Keratinocyte (primary cell): Measurements from ENCODE around the gene KNCN. TPM values are rescaled to one million over a fixed set of nuclear protein-coding genes. Genes with fewer than 3 reads are reported as not detected.

Source experiments
- DNase-seq: peaks from one replicate; pipeline ENCODE4 v3.0.0-alpha.2; 2011; ENCODE audit warnings: low read depth, missing footprints, low spot score
- FAIRE-seq: peaks from 2 replicates; lab custom pipeline; 2011; peaks lifted over from hg19 to GRCh38; lab: Jason Lieb, UNC
- H2AFZ ChIP-seq: 2 replicates; pipeline ENCODE4 v1.6.0; 2012; ENCODE audit warnings: low read length, control low read depth, inconsistent platforms; ENCODE audit not compliant: control insufficient read depth
- H3K27ac ChIP-seq: 2 replicates; pipeline ENCODE4 v1.5.1; 2011; ENCODE audit warnings: low read length; ENCODE audit not compliant: control insufficient read depth, insufficient read depth
- H3K27me3 ChIP-seq: 3 replicates; pipeline ENCODE4 v1.6.0; 2011; ENCODE audit warnings: low read length; ENCODE audit not compliant: control insufficient read depth, insufficient read depth; ENCODE audit errors: extremely low read depth
- H3K36me3 ChIP-seq, 2 experiments: 2 replicates in 1 of 2; 3 replicates in 1 of 2; pipeline ENCODE4 v1.5.1; 2011; ENCODE audit warnings: low read length in 2 of 2, mild to moderate bottlenecking in 1 of 2; ENCODE audit not compliant: control insufficient read depth in 2 of 2, insufficient read depth in 2 of 2; ENCODE audit errors: extremely low read depth in 1 of 2
- H3K4me1 ChIP-seq: 3 replicates; pipeline ENCODE4 v1.5.1; 2011; ENCODE audit warnings: low read length; ENCODE audit not compliant: control insufficient read depth, insufficient read depth; ENCODE audit errors: extremely low read depth
- H3K4me2 ChIP-seq: 3 replicates; pipeline ENCODE4 v1.6.0; 2011; ENCODE audit warnings: low read depth, low read length; ENCODE audit not compliant: control insufficient read depth, insufficient read depth; ENCODE audit errors: extremely low read depth
- H3K4me3 ChIP-seq, 3 experiments: fragments of 200-600 bp in 1 of 3; sonication (generic) in 1 of 3; 2 replicates in 2 of 3; 3 replicates in 1 of 3; pipeline ENCODE4 v1.5.1; 2011 to 2016; ENCODE audit warnings: low read length in 3 of 3, mild to moderate bottlenecking in 3 of 3, control low read depth in 2 of 3, inconsistent platforms in 1 of 3, low read depth in 1 of 3, mixed read lengths in 1 of 3, mixed run types in 1 of 3, moderate library complexity in 1 of 3; ENCODE audit not compliant: control insufficient read depth in 2 of 3, insufficient read depth in 2 of 3; ENCODE audit errors: extremely low read depth in 1 of 3
- H3K79me2 ChIP-seq: 2 replicates; pipeline ENCODE4 v1.6.0; 2012; ENCODE audit warnings: low read length; ENCODE audit not compliant: control insufficient read depth, insufficient read depth
- H3K9ac ChIP-seq: 3 replicates; pipeline ENCODE4 v1.6.0; 2011; ENCODE audit warnings: low read length; ENCODE audit not compliant: control insufficient read depth, insufficient read depth; ENCODE audit errors: extremely low read depth
- H3K9me1 ChIP-seq: 3 replicates; pipeline ENCODE4 v1.6.0; 2011; ENCODE audit warnings: low read length; ENCODE audit not compliant: control insufficient read depth, insufficient read depth; ENCODE audit errors: extremely low read depth
- H3K9me3 ChIP-seq: 2 replicates; pipeline ENCODE4 v1.5.1; 2012; ENCODE audit warnings: low read depth, low read length; ENCODE audit not compliant: control insufficient read depth
- H4K20me1 ChIP-seq: 3 replicates; pipeline ENCODE4 v1.6.0; 2011; ENCODE audit warnings: low read length; ENCODE audit not compliant: control insufficient read depth, insufficient read depth; ENCODE audit errors: extremely low read depth
- CTCF ChIP-seq, 3 experiments: IDR thresholded peaks in 1 of 3; conservative IDR thresholded peaks in 1 of 3; optimal IDR thresholded peaks in 1 of 3; 2 replicates in 2 of 3; 3 replicates in 1 of 3; pipeline versions ENCODE3 to v1.5.1; 2011; ENCODE audit warnings: low read length in 3 of 3, mild to moderate bottlenecking in 3 of 3, moderate library complexity in 2 of 3, control low read depth in 1 of 3, inconsistent platforms in 1 of 3; ENCODE audit not compliant: insufficient read depth in 2 of 3; ENCODE audit errors: extremely low read depth in 1 of 3
- EZH2 ChIP-seq: IDR thresholded peaks from one replicate; pipeline ENCODE4 v1.6.1; 2012; ENCODE audit warnings: inconsistent platforms, mild to moderate bottlenecking, low read length, moderate library complexity
- dilution Hi-C: fragments of 300-500 bp; cut with MboI; formaldehyde crosslinking; loops from one replicate; pipeline ENCODE4 v1.7.0; 2020; ENCODE audit warnings: low sequenced_read_pairs; ENCODE audit not compliant: extremely low pct_ligation_motif_present
- polyA plus RNA-seq, 5 experiments: library from polyadenylated mRNA; depleted of rRNA in 3 of 5; stranded (reverse) in 3 of 5; stranded (forward) in 1 of 5; unstranded in 1 of 5; fragments of >200 nt; gene quantifications; 1 replicate in 1 of 5; 2 replicates in 3 of 5; 3 replicates in 1 of 5; pipeline versions ENCODE4 v1.2.1 to v1.2.3, GENCODE V29; 2011 to 2012; ENCODE audit warnings: missing spikeins in 2 of 5, low read depth in 1 of 5, low replicate concordance in 1 of 5

Gene KNCN
- polyA plus RNA-seq, 1 donor (not counting 4 experiments of a cell fraction or from before 2014, with no cell fraction given), result not detected

GRCh38 chr1:46558966-46559365, 7.5 kb upstream of the KNCN start:
- Histone ChIP-seq H3K27me3 (no peaks in the 10 kb centered on the region), H3K27ac (no peak overlapping the region), H3K9me1 (no peaks in the 10 kb centered on the region), H3K4me1 (peaks cover 16% of the 10 kb centered on the region), H3K4me3 (no peak overlapping the region), H4K20me1 (no peaks in the 10 kb centered on the region), H3K9ac (no peak overlapping the region), H3K4me2 (no peak overlapping the region), H3K79me2 (no peaks in the 10 kb centered on the region), H2AFZ (no peak overlapping the region), H3K36me3 (peaks cover 12 to 37% of the 10 kb centered on the region in 2 experiments), H3K9me3 (no peaks in the 10 kb centered on the region)
- TF ChIP-seq CTCF (optimal IDR thresholded peaks at IDR 0.05 in 1 of 3, IDR thresholded peaks at IDR 0.05 in 1 of 3, conservative IDR thresholded peaks at IDR 0.05 in 1 of 3; ENCODE audit: extremely low read depth in 1 of 3, insufficient read depth in 2 of 3, low read length in 3 of 3) (no peak), EZH2 (no peak)
- no peak for DNase-seq
- FAIRE-seq, result no peak
- dilution Hi-C loops, result no loop called here

- H3K4me1 ChIP-seq, result peaks cover 16% of the 10 kb centered on the region
- H3K36me3 ChIP-seq, result peaks cover 12 to 36% of the 10 kb centered on the region in 2 experiments
- TF ChIP-seq CTCF (optimal IDR thresholded peaks at IDR 0.05 in 1 of 3, IDR thresholded peaks at IDR 0.05 in 1 of 3, conservative IDR thresholded peaks at IDR 0.05 in 1 of 3; ENCODE audit: extremely low read depth in 1 of 3, insufficient read depth in 2 of 3, low read length in 3 of 3), result no peak
- no peak for TF ChIP-seq EZH2
- no peak overlapping the region for H3K4me3 ChIP-seq
- DNase-seq (no peak), FAIRE-seq (no peak)
- dilution Hi-C loops, result no loop called here
- H3K9me1 ChIP-seq, result no peaks in the 10 kb centered on the region
- H3K27me3 ChIP-seq, result no peaks in the 10 kb centered on the region
- no peaks in the 10 kb centered on the region for H4K20me1 ChIP-seq
- no peak overlapping the region for H3K9ac ChIP-seq
- H3K79me2 ChIP-seq, result no peaks in the 10 kb centered on the region
- no peak overlapping the region for H3K4me2 ChIP-seq
- H3K9me3 ChIP-seq, result no peaks in the 10 kb centered on the region
- H2AFZ ChIP-seq, result no peak overlapping the region
- H3K27ac ChIP-seq, result no peak overlapping the region
Observed at GRCh38 chr1:46558141-46558963, 6.9 kb upstream of the KNCN start.
